Right cardiac atrium (tissue), 5 donors: ENCODE measurements around the gene PPP1R7. TPM values are rescaled to one million over a fixed set of nuclear protein-coding genes. Genes with fewer than 3 reads are reported as not detected.

Experiments used
- ATAC-seq, 2 donors: fragments of 200-7000 bp; cut with Tn5 transposase; one replicate each; pipeline versions ENCODE4 v1.8.0 to v1.9.1; 2020; ENCODE audit warnings: moderate library complexity in 2 of 2, mild to moderate bottlenecking in 1 of 2
- DNase-seq, 3 donors: peaks; one replicate each; pipeline ENCODE4 v3.0.0-alpha.2; 2020
- H3K27ac ChIP-seq: one replicate; pipeline ENCODE4 v1.5.1; 2013; ENCODE audit warnings: mild to moderate bottlenecking, low read length, control low read depth, moderate library complexity
- H3K27me3 ChIP-seq: one replicate; pipeline ENCODE4 v1.6.1; 2013; ENCODE audit not compliant: control insufficient read depth, insufficient read depth
- H3K4me1 ChIP-seq: one replicate; pipeline ENCODE4 v1.6.1; 2013; ENCODE audit warnings: low read length; ENCODE audit not compliant: control insufficient read depth, insufficient read depth
- H3K4me3 ChIP-seq: one replicate; pipeline ENCODE4 v1.5.1; 2013; ENCODE audit warnings: low read length, control low read depth
- H3K9me3 ChIP-seq: one replicate; pipeline ENCODE4 v1.6.1; 2013; ENCODE audit warnings: low read length; ENCODE audit not compliant: control insufficient read depth
- WGBS: extraction: QIAGEN DNeasy Blood & Tissue Kit; methylation state at CpG from one replicate; pipeline ENCODE4 v1.1.7; 2013; 5-methylcytosine and 5-hydroxymethylcytosine counted together
- intact Hi-C, 4 donors: fragments of 100-400 bp; cut with DNase I; formaldehyde crosslinking; loops; one replicate each; pipeline versions ENCODE4 v1.11.0 to v1.14.0; 2022 to 2023
- polyA plus RNA-seq: library from polyadenylated mRNA; stranded (reverse); fragments of 200-250 nt; gene quantifications from one replicate; pipeline ENCODE4 v1.2.3, GENCODE V29; 2013
- total RNA-seq, 4 donors: library from RNA; stranded (reverse); fragmentation: NEBNext Ultra II Directional; extraction: Animal tissue kit (Norgen Biotek cat#: 25700); gene quantifications; one replicate each; pipeline ENCODE4 v1.2.1, GENCODE V29; 2021
- donor health status: healthy with polysubstance abuse.
- donor health status: DM: no; HTN: yes; CAD: no.
- donor health status: DM: no; HTN: no; CAD: no.
- donor health status: DM: no; HTN: yes; CAD: no; lungs with severe emphysema.
- donor health status: DM: yes; HTN: yes; CAD: no.

The PPP1R7 gene
- total and polyA plus RNA-seq, 5 donors: 57.7 to 112 (median 73.9) TPM

GRCh38 chr2:241121008-241121407 is 29.3 kb upstream of the PPP1R7 start:
- Histone ChIP-seq H3K9me3 (no peaks in the 10 kb centered on the region), H3K4me1 (no peaks in the 10 kb centered on the region), H3K27me3 (no peaks in the 10 kb centered on the region), H3K27ac (no peak overlapping the region), H3K4me3 (no peak overlapping the region)
- intact Hi-C loops: no loop called here
- WGBS: 92% methylated on average over 5 of the region's 5 CpGs
- DNase-seq (no peak), ATAC-seq (no peak)

- 95% methylated on average over 19 of the region's 19 CpGs for WGBS
- H3K9me3 ChIP-seq: no peaks in the 10 kb centered on the region
- H3K4me1 ChIP-seq: no peaks in the 10 kb centered on the region
- DNase-seq: peak in 1 of 3 donors; percentile 11
- intact Hi-C loops: no loop called here
- no peaks in the 10 kb centered on the region for H3K27me3 ChIP-seq
- ATAC-seq: no peak
- H3K27ac ChIP-seq: no peak overlapping the region
- H3K4me3 ChIP-seq: no peak overlapping the region
Measured at GRCh38 chr2:241122376-241123002, 27.8 kb upstream of the PPP1R7 start.

GRCh38 chr2:241123816-241124536 is 26.3 kb upstream of the PPP1R7 start:
- no peak for ATAC-seq

GRCh38 chr2:241125626-241126025 is 24.6 kb upstream of the PPP1R7 start:
- Histone ChIP-seq H3K4me1 (no peaks in the 10 kb centered on the region), H3K9me3 (no peaks in the 10 kb centered on the region), H3K27ac (no peak overlapping the region), H3K27me3 (no peaks in the 10 kb centered on the region), H3K4me3 (no peak overlapping the region)
- peak in 1 of 2 donors; percentile 25 for ATAC-seq
- peak in 1 of 3 donors; percentile 4 for DNase-seq
- intact Hi-C loops: no loop called here
- 90% methylated on average over 13 of the region's 13 CpGs for WGBS

More at GRCh38 chr2:241123816-241124536, 26.3 kb upstream of the PPP1R7 start:
- Histone ChIP-seq H3K27me3 (no peaks in the 10 kb centered on the region), H3K4me1 (no peaks in the 10 kb centered on the region), H3K27ac (no peak overlapping the region), H3K4me3 (no peak overlapping the region), H3K9me3 (no peaks in the 10 kb centered on the region)
- DNase-seq: peak in 1 of 3 donors; percentile 13
- 90% methylated on average over 16 of the region's 16 CpGs for WGBS
- intact Hi-C loops: no loop called here

GRCh38 chr2:241126201-241126611 is 24.1 kb upstream of the PPP1R7 start:
- WGBS: 86% methylated on average over 21 of the region's 21 CpGs
- Histone ChIP-seq H3K27ac (no peak overlapping the region), H3K9me3 (no peaks in the 10 kb centered on the region), H3K4me1 (no peaks in the 10 kb centered on the region), H3K27me3 (no peaks in the 10 kb centered on the region), H3K4me3 (no peak overlapping the region)
- intact Hi-C loops: no loop called here
- ATAC-seq (peak in 1 of 2 donors; percentile 22), DNase-seq (peak in 1 of 3 donors; percentile 2)

GRCh38 chr2:241126771-241127202 is 23.5 kb upstream of the PPP1R7 start:
- intact Hi-C loops: no loop called here
- no peak for ATAC-seq
- H3K27ac ChIP-seq: no peak overlapping the region
- H3K4me3 ChIP-seq: no peak overlapping the region
- H3K27me3 ChIP-seq: no peaks in the 10 kb centered on the region
- DNase-seq: peak in 1 of 3 donors; percentile 6
- H3K4me1 ChIP-seq: no peaks in the 10 kb centered on the region
- H3K9me3 ChIP-seq: no peaks in the 10 kb centered on the region
- 94% methylated on average over 18 of the region's 18 CpGs for WGBS

- 95% methylated on average over 8 of the region's 8 CpGs for WGBS
- peak in 1 of 3 donors; percentile 6 for DNase-seq
- intact Hi-C loops: no loop called here
- Histone ChIP-seq H3K27me3 (no peaks in the 10 kb centered on the region), H3K4me3 (no peak overlapping the region), H3K4me1 (no peaks in the 10 kb centered on the region), H3K9me3 (no peaks in the 10 kb centered on the region), H3K27ac (no peak overlapping the region)
- no peak for ATAC-seq
Measured at GRCh38 chr2:241128266-241128665, 22.0 kb upstream of the PPP1R7 start.

GRCh38 chr2:241129086-241129871 is 21.0 kb upstream of the PPP1R7 start:
- H3K27me3 ChIP-seq: no peaks in the 10 kb centered on the region
- DNase-seq (peak in 1 of 3 donors; percentile 4), ATAC-seq (no peak)
- intact Hi-C loops: no loop called here
- H3K27ac ChIP-seq: no peak overlapping the region
- no peak overlapping the region for H3K4me3 ChIP-seq
- WGBS: 88% methylated on average over 12 of the region's 12 CpGs
- H3K9me3 ChIP-seq: no peaks in the 10 kb centered on the region
- H3K4me1 ChIP-seq: no peaks in the 10 kb centered on the region

- Histone ChIP-seq H3K27ac (no peak overlapping the region), H3K4me1 (no peaks in the 10 kb centered on the region), H3K4me3 (no peak overlapping the region), H3K9me3 (no peaks in the 10 kb centered on the region), H3K27me3 (no peaks in the 10 kb centered on the region)
- 92% methylated on average over 16 of the region's 16 CpGs for WGBS
- ATAC-seq: no peak
- intact Hi-C loops: no loop called here
- DNase-seq: peak in 2 of 3 donors; percentile 9 to 50
Measured at GRCh38 chr2:241130316-241130715, 20.0 kb upstream of the PPP1R7 start.

GRCh38 chr2:241131531-241131930 is 18.7 kb upstream of the PPP1R7 start:
- WGBS: 97% methylated on average over 7 of the region's 7 CpGs
- ATAC-seq: no peak
- H3K27me3 ChIP-seq: no peaks in the 10 kb centered on the region

More at GRCh38 chr2:241131531-241131930, 18.7 kb upstream of the PPP1R7 start:
- Histone ChIP-seq H3K27ac (no peak overlapping the region), H3K4me3 (no peak overlapping the region), H3K4me1 (no peaks in the 10 kb centered on the region), H3K9me3 (no peaks in the 10 kb centered on the region)
- intact Hi-C loops: no loop called here
- no peak for DNase-seq
